Measurements from ENCODE around the gene ABHD10. TPM values are rescaled to one million over a fixed set of nuclear protein-coding genes. Genes with fewer than 3 reads are reported as not detected.

Gene ABHD10
- total RNA-seq, result 20.9 and 24.5 TPM in 2 replicates

DNA sequence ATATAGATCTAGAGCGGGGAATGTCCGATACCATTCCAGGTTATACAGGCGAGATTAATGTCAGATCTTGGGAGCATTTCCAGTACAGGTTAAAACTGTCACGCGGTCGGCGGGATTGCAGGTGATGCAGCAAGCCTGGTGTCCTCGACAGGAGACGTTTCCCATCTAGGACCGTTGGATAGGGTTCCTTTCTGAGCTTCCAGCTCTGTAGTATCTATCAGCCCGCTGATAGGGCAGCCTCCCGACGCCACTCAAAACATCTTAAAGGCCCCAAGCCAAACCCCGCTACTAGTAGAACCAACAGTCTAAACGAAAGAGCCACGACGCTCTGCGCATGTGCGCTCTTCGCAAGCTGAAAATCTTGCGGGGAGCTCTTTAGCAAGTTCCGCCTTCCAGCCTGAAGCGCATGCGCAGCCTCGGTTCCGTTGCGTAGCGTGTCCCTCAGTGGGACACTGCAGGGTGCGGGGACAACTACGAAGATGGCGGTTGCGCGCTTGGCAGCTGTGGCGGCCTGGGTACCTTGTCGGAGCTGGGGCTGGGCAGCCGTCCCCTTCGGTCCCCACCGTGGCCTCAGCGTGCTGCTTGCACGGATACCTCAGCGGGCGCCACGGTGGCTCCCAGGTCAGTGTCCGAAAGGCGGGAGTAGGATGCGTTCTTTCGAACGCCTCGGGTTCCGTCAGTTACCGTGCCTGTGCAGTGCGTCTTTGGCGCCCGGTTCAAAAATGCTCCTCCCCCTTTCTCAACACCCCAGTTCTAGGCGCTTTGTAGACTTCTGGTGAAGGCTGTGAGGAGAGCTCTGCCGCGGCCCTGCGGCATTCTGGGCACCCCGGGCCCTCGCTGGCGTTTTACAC is at the start of gene ABHD10:
Gene ABHD10 (plus strand): TSS at position 444 of the 851 bp plus-strand sequence. CDS start 36 bp downstream, at position 480.

DNA sequence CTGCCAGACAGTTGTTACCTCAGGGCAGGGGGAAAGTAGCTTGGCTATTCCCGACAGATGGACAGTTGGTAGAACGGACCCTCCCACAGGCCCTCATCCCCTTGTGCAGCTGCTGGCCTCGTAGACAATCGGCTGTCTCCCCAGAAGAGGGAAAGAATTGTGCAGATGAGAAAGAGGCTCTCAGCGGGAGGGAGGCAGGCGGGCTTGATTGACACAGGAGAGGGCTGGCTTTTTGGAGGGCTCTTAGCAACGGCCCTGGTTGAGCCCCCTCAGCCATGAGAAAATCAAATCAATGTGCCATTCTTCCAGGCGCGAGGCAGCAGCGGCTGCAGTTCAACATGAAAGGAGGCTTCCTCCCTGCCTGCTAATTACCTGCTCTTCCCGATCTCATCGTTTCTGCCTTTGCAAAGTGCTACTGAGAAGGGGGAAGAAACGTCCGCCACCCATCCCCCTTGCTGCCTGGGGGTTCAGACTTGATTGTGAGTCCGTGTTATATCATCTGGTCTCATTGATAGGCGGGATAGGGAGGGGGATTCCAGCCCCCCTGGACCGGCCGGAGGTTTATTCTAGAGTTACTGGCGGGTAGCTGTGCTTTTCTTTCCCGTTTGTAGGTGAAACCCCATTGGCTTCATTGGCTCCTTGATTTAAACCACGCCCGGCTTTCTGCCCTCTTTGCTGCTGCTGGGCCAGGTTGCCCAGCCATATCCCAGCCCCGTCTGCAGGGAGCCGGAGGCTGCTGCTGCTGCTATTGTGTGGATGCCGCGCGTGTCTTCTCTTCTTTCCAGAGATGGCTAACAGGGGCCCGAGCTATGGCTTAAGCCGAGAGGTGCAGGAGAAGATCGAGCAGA is 20.0 kb downstream of the ABHD10 start, which contains the start of gene TAGLN3:
Gene TAGLN3 (plus strand): TSS at position 287 of the 848 bp plus-strand sequence. CDS start 501 bp downstream, at position 788.

GRCh38 chr3:112034436-112034835 is 55.6 kb downstream of the ABHD10 start, which contains the start of gene TMPRSS7:
Gene TMPRSS7, plus strand, starts transcription at chr3:112034736. Its CDS starts 110 bp downstream, at chr3:112034846.

Other genes starting within 250 kb of the ABHD10 start
- 49.7 and 52.6 TPM in 2 replicates for gene PHLDB2, start 119.8 kb upstream of the ABHD10 start, total RNA-seq
- 0.16 and 0.36 TPM in 2 replicates for gene TAGLN3, start 19.9 kb downstream of the ABHD10 start, total RNA-seq
- gene TMPRSS7, start 55.7 kb downstream of the ABHD10 start, total RNA-seq, result not detected in 2 replicates
- gene C3orf52, start 107.4 kb downstream of the ABHD10 start, total RNA-seq, result 1.3 and 2.7 TPM in 2 replicates
- gene GCSAM, start 154.2 kb downstream of the ABHD10 start, total RNA-seq, result not detected in 2 replicates